Measurements from ENCODE around the gene SETDB2.

Gene SETDB2

DNA sequence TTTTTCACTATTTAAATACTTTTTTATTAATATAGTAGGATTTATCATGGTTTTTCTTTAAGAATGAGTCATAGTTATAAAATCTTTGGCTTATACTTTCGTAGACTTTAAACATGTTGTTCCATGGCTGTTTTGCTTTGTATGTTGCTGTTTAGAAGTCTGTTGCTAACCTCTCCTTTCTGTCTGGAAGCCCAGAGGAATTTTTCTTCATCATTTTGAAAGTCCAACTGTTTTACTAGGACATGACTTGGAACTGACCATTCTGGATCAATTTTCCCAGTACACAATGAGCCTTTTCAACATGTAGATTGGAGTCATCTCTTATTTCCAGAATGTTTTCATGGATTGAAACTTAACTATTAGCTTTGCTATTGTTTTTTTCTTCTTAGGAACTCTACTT lies 8.1 kb upstream of the SETDB2 start:
- DNase-seq (ENCODE audit: low read depth): no peak

DNA sequence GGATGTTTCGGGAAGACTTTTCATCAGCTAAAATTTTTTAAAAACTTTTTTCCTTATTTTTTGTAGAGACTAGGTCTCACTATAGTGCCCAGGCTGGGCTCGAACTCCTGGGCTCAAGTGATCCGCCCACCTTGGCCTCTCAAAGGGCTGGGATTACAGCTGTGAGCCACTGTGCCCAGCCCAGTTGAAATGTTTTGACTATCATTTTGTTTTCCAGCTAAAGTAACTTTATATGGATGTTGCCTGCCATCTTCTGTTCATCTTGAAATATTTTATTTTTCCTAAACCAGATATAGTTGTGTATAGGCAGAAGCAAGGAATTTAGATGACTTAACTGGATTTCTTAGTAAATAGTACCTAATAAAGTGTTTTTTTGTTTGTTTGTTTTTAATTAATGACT lies 7.2 kb upstream of the SETDB2 start:
- no peak for DNase-seq (ENCODE audit: low read depth)

DNA sequence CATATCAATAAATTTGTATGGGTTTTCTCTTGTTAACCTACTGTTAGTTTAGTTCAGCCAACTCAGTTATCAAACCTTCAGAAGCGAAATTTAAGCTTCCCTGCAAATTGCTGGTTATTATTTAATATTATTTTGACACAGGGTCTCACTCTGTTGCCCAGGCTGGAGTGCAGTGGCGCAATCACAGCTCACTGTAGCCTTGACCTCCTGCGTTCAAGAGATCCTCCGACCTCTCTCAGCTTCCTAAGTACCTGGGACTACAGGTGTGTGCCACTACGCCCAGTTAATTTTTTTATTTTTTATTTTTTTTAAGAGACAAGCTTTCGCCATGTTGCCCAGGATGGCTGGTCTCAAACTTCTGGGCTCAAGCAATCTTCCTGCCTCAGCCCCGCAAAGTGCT lies 6.4 kb upstream of the SETDB2 start:
- DNase-seq (ENCODE audit: low read depth): no peak

DNA sequence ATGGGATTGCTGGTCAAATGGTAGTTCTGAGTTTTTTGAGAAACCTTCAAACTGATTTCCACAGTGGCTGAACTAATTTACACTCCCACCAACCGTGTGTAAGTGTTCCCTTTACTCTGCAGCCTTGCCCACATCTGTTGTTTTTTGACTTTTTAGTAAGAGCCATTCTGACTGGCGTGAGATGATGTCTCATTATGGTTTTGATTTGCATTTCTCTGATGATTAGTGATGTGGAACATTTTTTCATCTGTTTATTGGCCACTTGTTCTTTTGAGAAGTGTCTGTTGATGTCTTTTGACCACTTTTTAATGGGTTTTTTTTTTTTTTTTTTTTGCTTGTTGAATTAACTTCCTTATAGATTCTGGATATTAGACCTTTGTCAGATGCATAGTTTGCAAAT lies 4.5 kb upstream of the SETDB2 start:
- DNase-seq (ENCODE audit: low read depth): no peak

DNA sequence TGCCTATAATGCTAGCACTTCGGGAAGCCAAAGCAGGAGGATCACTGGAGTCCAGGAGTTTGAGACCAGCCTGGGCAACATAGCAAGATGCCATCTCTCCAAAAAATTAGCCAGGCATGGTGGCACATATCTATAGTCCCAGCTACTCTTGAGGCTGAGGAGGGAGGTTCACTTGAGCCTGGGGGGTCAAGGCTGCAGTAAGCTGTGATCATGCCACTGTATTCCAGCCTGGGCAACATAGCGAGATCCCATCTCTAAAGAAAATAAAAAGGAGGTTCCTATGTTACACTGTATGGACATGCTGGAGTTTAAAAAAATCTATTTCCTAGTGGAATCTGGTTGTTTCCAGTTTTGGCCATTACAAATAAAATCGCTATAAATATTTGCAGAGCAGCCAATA lies 2.8 kb upstream of the SETDB2 start:
- no peak for DNase-seq (ENCODE audit: low read depth)

DNA sequence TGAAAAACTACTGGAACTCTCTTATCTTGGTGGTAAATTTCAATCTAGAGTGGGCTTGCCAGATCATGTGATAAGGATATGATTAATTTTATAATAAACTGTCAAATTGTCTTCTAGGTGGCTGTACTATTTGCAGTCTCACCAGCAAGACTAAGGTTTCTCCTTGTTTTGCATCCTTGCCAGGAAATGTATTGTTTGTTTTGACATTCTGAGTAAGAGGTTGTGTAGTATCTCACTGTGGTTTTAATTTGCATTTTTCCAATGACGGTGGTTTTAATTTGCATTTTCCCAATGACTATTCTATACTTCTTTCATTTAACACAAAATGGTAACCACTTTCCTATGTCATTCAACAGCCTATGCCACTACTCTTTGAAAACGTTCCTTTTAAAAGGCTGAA lies 2.2 kb upstream of the SETDB2 start:
- DNase-seq (ENCODE audit: low read depth): no peak

DNA sequence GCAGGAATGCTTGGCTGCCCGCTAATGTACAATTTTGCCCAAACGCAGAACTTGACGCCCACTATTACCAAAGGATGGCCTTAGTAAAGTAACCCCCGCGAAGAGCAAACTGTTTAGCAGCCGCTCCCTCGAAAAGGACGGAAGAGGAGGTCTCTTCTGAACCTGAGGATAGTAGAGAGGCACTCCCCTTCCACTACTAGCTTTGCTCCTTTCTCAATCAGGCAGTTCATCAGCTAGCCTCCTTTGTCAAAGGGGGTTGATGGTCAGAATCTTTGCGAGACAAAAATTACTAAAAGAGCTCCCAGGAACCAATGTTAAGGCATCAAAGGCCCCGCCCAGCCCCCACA lies 744 bp upstream of the SETDB2 start:
- no peak for DNase-seq (ENCODE audit: low read depth)

DNA sequence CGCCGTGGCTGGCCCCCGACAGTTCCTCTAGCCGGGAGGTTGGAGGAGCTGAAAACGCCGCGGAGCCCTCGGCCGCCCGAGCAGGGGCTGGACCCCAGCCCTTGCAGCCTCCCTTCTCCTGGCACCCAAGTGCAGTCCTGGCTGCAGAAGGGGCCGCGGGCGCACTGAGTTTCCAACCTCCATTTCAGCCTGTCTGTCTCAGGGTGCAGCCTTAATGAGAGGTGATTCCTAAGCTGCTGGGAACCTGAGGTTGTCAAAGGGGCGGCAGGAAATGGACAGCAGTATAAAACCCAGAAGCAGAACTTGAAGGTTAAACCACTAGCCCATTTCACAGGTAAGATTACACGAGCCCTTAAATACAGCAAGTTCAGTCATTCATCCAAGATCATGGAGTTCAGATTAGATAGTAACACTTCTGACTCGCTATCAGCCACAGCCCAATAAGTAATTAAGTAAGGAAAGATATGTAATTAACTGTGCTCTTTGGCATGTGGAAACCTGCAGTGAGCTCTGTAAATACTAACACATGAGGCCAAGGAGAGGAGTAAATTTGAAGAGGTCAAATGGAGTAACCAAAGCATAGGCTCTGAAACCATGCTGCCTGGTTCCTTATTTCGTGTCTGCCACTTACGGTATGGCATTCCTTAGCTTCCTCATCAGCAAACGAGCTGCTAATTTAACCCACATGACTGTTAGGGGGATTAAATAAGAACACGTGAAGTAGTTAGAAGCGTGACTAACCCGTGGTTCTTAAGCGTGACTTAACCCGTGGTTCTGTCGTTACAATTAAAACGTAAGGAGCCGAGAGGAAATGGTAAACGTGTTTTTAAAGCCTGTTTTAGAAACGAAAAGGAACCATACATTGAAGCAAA lies 686 bp downstream of the SETDB2 start:
- no peak for DNase-seq (ENCODE audit: low read depth)

DNA sequence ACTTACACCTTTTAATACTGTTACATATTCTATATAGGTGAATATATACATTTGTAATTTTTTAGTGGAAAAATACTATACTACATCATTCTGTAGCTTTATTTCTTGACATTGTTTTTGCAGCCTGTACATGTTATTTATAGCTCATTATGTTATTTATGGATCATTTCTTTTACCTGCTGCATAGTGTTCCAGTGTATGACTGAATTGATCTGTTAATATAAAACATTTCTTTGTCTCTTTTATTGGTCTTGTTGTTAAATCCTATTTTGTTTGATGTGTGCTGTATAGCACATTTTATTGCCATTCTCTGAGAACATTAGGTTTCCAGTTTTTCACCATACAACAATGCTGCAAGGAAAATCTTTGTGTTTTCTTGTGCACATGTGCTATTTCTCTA lies 2.4 kb downstream of the SETDB2 start:
- DNase-seq (ENCODE audit: low read depth): no peak

DNA sequence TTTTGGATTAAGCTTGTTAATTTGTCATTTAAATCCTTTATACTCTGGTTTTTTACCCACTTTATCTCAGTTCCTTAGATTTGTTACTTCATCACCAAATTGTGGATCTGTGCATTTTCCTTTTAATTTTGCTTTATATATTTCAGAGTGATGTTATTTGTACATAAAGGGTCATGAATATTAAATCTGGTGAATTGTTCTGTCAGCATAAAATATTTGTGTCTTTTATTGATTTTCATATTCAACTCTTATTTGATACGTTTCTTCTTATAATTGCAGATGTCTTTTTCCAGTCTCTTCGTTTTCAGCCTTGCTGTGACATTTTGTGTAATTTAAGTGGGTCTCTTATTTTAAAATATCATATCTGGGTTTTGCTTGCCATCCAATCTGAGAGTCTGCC lies 4.7 kb downstream of the SETDB2 start:
- no peak for DNase-seq (ENCODE audit: low read depth)

DNA sequence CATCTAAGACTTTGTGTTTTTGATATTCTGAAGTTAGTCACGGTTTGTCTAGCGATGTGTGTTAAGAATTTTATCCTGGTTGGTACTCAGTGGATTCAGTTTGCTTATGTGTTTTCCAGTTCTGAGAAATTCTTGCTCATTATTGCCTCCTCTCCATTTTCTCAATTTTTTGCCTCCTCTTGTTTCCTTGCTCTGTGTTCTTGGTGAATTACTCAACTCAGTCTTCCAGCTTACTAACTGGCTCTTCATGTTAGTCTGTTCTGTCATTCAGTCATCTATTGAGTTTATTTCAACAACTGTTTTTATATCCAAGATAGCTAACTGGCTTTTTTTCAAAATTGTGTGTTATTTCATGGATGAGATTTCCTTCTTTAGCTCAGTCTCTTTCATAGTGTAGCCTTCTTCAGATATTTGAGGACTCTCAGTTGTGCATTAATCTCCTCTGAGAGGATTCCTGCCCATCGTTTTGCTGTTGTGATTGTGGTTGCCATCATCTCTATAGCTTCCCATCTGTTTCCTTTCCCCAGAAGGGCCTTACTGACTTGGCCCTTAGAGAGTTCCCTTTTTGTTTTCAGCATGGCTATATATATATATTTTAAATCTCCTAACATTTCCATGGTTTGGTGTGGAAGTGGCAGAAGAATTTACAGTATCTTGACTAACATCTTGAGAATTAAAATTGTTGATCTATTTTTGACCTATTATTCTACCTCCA lies 6.2 kb downstream of the SETDB2 start:
- DNase-seq (ENCODE audit: low read depth): no peak

DNA sequence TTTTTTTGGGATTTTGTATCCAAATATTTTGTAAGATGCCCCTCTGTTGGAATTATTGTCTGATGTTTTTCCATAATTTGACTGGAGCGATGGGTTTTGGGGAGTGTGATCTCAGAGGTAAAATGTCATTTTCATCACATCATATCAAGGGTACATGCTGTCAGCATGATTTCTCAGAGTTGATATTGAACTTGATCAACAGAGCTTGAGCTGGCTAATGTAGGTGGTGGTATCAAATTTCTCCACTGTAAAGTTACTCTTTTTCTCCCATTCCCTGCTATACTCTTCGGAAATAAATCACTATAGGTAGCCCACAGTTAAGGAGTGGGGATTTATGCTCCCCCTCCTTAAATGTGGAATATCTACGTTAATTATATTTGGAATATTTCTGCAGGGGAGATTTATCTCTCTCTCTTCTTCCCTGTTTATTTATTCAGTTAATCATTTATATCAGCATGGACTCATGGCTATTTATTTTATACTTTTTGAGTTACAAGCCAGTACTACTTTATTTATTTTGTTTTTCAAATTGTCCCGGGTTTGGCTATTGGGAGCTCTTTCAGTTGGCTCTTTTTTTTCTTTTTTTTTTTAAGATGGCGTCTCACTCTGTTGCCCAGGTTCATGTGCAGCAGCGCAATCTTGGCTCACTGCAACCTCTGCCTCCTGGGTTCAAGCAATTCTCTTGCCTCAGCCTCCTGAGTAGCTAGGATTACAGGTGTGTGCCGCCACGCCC lies 8.8 kb downstream of the SETDB2 start:
- DNase-seq (ENCODE audit: low read depth): no peak

DNA sequence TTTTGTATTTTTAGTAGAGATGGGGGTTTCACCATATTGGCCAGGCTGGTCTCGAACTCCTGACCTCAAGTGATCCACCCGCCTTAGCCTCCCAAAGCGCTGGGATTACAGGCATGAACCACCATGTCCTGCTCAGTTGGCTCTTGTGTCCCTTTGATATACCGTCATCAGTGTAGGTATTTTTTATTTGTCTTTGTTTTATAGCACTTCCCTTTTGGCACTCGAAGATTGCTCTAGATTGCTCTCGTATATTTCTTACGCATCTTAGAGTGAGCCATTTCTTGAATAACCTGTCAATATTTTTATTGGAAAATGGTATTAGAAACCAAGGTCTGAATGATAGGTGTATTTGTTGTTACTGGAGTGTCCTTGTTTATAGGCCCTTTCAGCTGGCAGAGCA lies 9.4 kb downstream of the SETDB2 start:
- no peak for DNase-seq (ENCODE audit: low read depth)

DNA sequence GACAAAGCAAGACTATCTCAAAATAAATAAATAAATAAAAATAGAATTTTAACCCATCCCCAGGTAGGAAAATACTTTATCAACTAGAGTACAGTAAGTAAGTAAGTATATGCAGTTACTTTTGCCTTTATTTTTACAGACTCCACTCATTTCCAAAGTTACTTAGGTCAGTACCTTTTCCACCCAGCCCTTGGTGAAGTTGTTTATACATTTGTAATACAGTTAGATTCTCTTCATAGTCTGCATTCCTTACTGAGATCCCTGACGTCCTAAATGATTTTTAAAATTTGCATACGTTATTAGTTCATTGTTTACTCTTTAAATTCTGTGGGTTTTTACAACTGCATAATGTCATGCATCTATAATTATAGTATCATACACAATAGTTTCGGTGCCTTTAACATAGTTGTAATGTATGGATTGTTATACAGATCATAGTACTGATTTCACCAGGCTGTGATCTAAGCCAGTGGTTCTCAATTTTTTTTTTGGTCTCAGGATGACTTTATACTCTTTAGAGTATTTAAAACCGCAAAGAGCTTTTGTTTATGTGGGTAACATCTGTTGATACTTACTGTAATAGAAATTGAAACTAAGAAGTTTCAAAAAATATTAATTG lies 10.4 kb downstream of the SETDB2 start:
- DNase-seq (ENCODE audit: low read depth): no peak

DNA sequence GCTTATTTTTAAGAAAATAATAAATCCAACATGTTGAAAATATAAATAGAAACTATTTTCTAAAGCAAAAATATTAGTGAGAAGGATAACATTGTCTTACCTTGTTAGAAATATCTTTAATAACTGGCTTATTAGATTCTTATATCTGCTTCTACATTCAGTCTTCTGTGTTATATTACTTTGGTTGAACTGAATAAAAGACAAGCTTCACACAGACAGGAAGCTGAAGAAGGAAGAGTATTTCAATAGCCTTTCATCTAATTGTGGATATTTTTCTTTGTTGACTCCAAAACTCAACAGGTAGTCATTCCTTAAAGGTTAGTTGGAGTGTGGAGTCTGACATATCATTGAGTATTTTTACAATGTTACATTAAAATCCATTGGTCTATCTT lies 10.9 kb downstream of the SETDB2 start:
- no peak for DNase-seq (ENCODE audit: low read depth)

DNA sequence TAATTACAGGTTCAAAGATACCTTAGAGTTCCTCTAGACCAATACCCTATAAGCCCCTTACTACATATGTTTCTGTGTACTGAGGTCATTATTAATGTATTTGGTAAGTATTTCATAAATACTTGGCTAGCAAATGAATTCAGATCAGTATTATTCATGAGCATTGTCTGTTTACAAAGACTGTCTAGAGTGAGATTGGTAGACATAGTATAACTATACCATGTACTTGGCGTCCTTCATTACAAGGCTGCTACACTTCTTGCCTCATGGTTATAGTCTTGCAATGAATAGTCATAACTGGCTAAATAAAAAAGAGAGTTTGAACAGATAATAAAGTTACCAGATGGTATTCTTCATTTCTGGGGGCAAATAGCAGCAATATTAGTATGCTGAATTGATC lies 12.1 kb downstream of the SETDB2 start:
- DNase-seq (ENCODE audit: low read depth): no peak

DNA sequence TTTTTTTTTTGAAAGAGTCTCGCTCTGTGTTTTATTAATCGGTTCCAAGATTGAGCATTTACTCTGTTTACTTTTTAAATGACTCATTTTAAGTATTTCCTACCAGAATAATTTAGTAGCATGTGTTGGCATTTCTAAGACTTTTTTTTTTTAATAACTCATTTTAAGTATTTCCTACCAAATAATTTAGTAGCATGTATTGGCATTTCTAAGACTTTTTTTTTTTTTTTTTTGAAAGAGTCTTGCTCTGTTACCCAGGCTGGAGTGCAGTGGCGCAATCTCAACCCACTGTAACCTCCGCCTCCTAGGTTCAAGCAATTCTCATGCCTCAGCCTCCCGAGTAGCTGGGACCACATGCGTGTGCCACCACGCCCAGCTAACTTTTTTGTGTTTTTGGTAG lies 13.1 kb downstream of the SETDB2 start:
- no peak for DNase-seq (ENCODE audit: low read depth)

DNA sequence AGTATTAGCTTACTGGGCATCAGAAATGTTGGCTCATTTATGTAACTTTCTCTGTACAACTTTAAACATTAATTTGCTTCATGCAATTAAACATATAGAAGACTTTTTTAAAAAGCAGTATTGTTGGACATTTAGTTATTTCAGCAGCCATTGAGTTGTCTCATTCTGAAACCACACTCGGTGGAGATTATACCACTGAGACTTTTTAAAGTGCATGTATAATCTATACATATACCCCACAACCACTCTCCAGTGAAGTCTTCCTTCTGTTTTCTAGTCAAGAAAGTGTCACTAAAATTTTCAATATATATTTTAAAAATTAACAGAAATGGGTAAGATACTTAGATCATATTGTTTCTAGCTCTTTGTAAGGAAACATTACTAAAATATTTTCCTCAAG lies 15.5 kb downstream of the SETDB2 start:
- no peak for DNase-seq (ENCODE audit: low read depth)

DNA sequence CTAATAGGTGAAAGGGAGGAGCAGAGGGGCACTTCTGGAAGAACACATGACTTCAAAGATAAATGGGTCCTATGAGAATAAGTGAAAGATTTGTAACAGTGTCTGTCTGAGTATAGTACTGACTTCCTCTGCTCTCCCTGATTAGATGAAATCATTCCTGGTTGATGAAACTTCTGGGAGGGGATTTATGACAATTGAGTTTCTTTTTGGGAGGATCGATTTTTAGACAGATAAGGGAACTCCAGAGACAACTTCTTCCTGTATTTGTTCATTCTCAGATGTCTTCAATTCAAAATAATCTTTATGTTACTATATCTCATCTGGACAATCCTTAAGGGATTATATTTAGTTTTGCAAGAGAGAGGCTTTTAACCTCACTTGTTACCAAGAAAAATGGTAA lies 20.0 kb downstream of the SETDB2 start:
- no peak for DNase-seq (ENCODE audit: low read depth)

DNA sequence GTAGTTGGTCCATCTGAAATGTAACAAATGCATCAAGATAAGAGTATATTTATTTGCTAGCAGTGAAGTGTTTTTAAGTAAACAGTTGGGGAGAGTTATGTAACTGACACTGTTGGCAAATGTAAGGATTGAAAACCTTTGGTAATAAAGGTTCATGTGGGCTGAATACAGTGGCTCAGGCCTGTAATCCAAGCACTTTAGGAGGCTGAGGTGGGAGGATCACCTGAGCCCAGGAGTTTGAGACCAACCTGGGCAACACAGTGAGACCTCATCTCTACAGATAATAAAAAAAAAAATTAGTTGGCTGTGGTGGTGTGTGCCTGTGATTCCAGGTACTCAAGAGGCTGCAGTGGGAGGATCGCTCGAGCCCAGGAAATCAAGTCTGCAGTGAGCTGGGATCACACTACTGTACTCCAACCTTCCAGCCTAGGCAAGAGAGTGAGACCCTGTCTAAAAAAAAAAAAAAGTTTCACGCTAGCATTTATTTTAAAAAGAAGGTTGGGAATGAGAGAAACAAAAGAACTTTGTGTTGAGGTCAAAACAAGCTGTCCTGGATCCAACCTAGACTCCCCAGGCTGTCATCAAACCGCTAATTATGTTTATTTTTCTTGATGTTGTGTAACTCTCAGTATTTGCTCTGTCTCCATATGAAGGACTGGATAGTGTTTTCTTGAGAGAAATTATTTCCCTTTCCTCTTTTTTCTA lies 20.7 kb downstream of the SETDB2 start:
- no peak for DNase-seq (ENCODE audit: low read depth)

DNA sequence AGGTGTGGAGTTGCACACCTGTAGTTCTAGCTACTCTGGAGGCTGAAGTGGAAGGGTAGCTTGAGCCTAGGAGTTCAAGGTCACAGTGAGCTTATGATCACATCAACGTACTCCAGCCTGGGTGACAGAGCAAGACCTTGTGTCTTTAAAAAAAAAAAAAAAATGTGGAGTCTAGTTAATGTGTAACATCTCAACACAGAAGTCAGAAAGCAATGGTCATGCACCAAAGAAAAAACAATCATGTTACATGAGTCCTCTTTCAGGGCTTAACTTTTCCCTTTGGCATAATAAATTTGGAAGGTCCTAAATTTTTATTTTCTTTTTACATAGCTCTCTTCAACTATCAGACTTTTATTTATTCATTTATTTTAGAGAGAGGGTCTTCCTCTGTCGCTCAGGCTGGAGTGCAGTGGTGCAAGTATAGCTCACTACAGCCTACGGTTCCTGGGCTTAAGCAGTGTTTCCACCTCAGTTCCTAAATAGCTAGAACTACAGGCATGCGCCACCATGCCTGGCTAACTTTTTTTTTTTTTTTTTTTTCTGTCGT lies 22.3 kb downstream of the SETDB2 start:
- DNase-seq (ENCODE audit: low read depth): no peak

DNA sequence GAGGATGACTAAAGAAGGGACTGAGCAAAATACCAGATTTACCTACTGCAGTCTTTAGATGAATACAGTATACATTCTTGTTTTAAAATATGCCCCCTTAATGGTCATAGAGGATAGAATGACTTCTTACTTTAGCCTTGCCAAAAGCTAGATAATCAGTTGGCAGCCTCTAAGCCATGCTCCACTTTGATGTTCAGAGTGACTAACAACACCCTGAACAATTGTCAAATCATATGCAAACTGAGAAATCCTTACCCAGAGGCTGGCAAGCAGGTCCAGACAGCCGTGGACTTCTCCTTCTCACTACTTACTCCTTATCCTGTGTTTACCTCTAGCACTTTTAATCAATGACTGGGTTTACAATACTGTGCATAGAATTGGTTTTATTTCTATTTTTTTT lies 28.1 kb downstream of the SETDB2 start:
- DNase-seq (ENCODE audit: low read depth): no peak
